Stimulated activated CD8-positive, alpha-beta memory T cell treated with anti-CD3 and anti-CD28 coated beads, Interleukin-7, amount 100 ng/mL, for 24 hours (primary cell): ENCODE data around the gene TSEN2.
"Not testable (repeated sequence)": the region's sequence is repeated elsewhere in the genome, so short reads cannot be mapped to it uniquely, and the experiment has no call there.

Experiments used
- DNase-seq: peaks from one replicate; pipeline ENCODE4 v3.0.0-alpha.2; 2020; ENCODE audit warnings: low read depth

The TSEN2 gene

DNA sequence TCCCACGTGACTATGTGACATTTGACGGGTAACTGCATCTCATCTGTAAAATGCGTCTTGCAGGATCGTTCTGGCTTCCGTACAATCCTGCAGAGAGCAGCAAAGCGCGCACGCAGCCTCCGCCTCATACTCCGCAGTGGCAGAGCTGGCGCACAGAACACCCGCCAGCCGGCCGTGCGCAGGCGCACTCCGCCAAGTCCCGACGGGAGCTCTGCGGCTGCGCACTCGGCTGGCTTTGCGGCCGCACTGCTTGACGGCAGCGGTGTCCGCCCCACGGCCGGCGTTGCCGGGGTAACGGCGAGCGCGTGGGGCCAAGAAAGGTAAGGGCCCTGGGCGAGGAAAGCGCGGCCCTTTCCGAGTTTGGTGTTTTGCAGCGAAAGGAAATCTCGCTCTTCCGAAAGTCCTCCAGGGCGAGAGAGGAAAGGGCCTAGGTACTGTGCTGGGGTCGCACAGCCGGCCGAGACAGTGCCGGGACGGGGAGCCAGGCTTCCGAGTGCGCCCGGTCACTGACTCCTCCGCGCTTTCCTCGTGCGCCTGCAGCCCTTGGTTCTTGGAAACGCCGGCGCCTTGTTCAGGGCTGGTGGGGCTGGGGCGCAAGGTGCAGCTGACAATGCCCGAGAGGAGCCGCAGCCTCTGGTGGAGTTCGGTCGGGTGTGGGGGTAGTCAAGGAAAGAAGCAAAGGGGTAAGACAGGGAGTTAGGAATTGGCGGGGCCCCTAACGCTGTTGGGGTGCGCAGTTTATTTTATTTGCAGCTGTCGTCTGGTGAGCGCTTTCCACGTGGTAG lies at the start of gene TSEN2:
TSEN2 (plus strand) TSS at position 283 of the 785 bp plus-strand sequence. CDS start 5,321 bp downstream, outside the sequence.
- DNase-seq = peak; percentile 89

DNA sequence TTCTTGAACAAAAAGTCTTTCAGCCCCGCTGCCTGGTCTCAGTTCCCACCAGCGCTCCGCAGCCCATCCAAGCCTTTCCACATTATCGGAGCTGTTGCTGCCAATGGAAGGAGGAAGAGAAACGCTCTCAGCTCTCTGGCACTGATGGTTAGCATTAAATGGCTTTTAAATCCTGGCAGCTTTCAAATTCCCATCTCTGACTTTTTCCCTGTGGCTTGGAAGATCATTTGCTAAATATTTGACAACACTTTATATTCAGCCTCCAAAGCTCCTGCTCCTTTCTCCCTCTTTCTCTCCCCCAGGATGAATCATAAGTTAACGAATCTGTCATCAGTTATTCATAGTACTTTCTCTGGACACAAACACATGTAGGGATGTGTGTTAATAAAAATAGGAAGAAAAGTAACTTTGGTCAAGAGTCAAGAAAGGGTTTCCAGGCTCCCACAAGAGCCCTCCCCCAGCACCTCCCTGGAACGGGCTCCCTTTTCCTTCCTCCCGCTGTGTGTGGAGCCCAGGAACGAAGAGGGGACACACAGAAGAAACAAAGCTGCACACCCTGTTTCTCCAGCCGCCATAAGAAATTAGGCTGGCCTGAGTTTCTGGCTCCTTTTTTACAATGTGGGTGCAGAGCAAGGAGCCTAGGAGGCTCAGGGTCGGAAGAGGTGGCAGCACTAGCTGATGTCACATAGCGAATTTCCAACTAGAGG lies 47.6 kb upstream of the TSEN2 start:
- DNase-seq = no peak

DNA sequence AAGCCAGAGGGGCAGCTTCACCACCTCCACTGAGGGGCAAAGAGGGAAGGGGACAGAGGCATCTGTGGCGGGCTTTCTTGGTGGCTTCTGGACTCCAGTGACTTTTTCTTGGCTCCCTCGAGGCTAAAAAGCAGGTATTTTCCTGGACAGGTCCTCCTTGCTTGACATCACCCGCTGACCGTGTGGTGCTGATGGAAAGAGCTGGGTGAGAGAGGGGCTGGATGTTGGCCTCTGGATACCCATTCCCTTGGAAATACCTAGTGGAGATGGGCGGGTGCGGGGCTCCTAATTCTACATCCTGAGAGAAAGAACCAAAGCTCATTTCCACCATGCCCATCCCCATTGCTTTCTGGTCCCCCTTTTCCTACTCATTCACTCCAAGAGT lies 47.1 kb upstream of the TSEN2 start:
- DNase-seq = no peak

DNA sequence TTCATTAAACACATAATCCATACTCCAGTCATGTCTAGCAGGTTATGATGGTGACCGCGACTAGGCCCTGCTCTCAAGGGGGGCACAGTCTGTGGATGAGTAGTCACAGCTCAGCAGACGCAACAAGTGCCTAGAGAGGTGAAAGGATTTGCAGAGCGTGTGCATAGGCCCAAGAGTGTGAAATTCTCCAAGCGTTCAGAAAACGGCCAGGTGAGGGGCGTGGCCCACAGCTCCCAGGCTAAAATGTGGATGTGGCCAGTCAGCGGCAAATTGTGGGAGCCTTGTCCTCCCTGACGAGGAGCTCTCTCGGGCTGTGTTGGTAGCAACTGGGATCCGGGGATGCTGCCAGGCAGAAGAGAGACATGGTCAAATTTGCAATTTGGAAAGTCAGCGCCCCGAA lies 46.4 kb upstream of the TSEN2 start:
- no peak for DNase-seq

DNA sequence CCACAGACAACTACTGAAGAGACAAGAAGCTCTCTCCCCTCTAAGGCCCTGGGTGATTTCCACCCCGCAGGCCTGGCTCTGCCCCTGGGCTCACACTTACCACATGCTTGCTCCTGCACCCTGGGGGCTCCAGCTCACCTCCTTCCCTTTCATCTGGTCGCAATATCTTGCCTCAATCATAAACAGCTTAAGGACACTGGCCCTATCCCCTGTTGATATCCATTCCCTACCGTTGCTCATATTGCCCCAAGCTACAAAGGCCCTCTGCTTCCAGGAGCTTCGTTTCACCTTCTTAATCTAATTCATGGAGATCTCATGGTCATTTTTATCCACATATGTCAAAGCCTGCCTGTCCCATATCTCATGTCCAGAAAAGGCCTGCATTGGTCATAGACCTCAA lies 46.0 kb upstream of the TSEN2 start:
- DNase-seq = no peak

DNA sequence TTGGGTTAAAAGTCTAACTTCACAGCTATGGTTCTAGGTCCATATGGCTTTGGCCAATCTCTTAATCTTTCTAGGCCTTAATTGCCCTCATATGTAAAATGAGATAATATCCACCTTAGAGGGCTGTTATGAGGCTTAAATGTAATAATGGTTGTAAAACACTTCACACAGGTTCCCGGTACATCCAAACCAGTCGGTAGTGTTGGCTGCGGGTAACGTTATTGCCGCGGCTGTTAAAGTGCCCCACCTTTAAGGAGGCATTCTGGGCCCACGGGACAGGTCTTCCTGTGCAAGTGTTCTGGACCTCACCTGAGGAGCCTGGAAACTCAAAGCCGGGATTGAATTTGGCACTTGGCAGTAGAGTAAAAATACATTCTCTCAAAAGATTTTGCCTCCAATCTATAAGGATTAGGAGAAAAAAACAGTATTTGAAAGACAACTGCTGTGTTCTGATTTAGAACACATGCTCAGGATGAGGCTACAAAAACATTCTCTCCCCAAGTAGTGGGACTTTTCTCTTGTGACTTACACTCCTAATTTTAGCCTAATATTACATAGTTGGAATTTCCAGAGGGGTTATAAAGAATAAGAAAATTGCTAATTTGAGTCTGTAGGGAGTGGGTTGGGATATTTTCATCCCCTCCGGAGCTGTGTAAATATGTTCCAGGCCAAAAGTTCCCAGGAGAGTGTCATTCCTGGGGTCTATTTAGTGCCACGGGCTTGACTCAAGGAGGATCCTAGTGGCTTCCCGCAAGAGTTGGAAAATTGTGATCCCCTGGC lies 44.9 kb upstream of the TSEN2 start:
- no peak for DNase-seq

DNA sequence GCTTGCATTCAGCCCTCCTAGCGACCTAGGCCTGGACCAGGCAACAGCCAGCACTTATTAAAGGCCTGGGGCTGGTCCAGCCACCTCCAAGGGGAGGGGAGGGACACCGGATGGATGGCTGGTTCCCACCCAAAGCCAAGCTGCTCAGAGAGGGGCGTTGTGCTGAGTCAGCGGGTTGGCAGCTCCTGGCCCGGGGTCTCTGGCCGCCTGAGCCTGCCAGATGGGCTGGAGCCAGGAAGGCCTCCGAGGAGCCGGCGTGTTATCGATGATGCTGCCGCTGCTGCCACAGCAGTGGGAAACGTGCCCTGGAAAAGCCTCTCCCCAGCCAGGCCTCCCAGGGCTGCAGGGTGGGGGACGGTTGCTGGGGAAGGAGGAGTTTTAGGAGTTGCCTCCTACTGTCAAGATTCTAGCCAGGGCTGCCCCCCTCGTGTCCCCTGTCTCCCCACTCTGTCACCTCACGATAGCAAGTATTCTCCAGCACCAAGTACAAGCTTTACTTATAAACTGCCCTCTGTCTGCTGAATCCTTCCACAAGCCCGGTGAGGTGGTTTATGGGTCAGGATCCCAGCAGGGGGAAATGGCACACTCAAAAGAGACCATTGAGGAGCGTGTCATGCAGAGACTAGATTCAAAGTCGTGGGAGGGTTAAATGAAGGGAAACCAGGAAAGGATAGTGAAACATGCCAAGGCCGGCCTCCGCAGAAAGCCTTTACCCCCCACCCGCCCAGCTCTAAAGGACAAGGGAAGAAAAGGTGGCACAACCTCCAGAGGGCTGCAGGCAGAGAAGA lies 43.2 kb upstream of the TSEN2 start:
- DNase-seq = no peak

DNA sequence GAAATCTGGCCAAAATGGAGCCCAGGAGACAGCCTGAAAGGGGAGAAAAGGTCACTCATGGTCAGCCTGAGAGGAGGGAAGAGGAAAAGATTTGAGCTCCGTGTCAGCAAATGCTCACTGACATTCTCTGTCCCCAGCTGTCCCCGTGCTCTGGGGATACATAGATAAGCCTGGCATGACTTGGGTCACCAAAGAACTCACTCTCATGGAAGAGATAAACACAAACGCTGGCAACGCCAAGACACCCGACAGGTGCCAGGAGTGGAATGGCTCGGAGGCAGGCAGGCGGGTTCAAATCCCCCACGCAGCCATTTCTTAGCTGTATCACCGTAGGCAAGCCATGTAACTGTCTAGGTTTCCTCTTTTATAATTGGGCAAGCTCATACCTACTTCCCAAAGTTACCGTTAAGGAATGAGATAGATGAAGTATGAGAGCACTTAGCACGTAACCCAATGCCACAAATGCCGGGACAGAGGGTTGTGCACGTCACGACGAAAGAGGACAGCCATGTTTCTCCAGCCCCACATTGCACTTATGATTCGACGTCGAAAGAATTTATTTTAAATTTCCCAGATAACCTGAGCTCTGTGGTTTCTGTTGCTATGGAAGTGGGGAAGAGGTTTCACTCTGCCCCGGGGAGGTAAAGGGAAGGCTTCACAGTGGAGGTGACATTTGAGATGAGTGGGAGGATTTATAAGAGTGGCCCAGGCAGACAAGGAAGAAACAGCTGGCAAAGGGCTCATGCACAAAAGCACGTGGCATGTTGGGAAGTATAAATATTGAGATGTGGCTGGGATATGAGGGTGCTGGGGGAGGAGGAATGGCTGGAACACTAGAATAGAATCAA lies 41.4 kb upstream of the TSEN2 start:
- DNase-seq = no peak

DNA sequence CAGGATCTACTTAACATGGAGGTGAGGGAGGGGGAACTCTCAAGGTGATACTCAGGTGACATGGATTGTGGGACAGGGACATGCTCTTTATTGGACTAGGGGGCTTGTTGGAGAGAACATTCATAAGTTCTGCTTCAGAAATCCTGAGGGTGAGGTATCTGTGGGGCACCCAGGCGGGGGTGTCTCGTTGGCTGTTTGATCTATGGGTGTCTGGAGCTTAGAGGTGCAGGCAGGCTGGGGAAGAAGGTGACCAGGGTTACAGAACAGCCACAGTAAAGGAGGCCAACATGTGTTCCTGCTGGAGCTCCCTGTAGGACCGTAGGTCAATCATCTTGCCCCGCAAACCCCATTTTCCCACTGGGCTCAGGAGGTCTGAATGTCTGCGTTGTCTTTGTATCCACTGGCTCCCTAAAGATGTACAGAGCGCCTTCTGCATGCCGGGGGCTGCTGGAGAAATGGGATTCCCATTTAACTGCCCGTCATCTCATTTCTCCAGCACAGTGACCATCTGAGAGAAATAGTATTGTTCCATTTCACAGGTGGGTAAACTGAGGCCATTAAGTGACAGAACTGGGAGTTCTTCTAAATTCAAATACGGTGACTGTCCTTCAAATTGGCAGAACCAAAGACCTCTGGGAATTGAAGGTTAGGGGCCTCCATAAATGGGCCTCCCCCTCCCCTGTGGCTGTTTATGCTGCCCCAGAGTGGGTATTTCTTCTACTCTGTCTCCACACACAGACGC lies 40.3 kb upstream of the TSEN2 start:
- no peak for DNase-seq

DNA sequence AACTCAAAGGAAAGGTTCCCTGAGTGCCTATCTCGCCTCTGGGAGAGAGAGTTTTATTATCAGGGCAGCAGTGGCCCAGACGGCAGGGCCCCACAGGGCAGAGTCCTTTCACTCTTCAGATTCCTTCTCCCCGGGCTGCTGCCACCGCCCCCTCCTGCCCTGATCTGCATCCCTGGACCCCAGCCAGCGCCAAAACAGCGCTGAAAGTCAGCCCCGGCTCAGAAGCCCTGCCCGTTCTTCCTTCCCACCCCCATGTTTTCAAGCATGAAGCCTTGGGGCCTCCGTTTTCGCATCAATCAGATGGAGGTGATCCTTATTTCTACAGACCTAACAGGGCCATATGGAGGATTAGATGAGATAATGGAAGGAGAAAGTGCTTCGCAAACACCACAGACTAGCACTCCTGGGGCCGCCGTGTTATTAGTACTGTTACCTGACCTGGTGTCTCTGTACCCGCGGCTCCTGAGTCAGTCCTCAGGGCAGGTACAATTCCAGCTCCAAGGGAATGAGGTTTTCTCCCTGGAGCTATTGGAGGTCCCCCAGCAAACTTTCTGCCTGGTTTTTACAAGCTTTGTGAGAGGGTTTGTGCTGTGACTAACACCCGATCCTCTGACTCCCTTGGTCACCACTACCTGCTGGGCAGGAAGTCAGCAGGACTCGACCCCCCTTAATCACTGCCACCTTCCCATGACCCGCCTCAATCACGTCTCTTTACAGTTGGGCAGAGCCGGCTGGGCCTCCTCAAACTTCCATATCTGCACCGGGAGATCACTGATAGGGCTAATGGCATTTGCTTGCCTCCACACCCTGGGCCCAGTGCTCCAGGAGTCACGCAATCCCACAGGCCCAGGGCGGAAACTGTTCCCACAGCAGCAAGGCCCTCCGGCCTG lies 39.5 kb upstream of the TSEN2 start:
- DNase-seq = no peak

DNA sequence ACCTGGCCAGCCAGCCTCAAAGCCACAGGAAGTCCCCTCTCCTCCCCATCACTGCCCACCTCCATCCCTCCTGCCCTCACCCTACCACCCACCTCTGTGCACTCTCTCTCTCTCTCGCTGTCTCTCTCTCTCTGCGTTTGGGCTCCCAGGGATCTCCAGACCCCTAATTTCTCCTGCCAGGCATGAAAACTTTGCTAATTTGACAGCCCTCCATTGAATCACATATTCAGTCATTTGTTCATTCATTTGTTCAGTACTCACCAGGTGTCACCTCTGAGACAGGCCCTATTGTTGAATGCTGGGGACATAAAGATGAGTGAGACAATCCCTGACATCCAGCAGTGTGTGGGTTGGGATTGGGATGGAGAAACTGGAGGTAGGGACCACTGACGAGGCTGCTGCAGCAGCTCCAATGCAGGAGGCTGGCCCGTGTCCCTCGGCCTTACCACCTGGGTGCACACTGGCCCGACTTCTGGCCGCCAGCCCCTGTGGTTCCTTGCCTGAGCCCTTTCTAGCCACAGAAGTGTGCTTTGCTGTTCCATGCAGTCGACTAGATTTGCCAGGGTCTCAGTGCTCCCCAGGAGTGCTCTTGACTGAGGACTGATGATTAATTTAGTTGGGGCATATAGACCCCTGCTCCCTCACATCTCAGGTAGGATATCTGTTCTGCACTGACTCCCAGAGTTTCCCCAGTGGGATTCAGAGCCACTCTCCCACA lies 38.6 kb upstream of the TSEN2 start:
- no peak for DNase-seq

DNA sequence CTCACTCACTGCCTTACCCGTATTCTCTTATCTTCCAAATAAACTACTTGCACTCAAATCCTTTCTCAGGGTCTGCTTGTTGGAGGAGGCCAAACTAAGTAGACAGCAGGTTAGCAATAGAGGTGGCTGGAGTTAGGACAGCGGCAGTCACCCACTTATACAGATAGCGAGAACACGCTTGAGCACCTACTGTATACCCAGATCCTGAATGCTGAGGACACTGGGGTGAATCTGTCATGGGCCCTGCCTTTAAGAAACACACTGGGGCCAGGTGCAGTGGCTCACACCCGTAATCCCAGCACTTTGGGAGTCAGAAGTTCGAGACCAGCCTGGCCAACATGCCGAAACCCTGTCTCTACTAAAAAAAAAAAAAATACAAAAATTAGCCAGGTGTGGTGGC lies 38.0 kb upstream of the TSEN2 start:
- DNase-seq = no peak

DNA sequence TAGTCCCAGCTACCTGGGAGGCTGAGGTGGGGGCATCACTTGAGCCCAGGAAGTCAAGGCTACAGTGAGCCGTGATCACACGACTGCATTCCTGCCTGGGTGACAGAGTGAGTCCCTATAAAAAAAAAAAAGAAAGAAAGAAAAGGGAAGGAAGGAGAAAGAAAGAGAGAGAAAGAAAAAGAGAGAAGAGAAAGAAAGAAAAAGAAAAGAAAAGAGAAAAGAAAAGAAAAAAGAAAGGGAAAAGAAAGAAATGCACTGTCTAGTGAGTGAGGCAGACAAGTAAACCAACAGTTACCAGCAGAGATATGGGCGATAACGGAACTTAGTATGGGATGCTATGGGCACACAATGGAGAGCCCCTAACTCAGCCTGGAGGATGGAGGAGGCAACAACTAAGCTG lies 37.2 kb upstream of the TSEN2 start:
- no peak for DNase-seq

DNA sequence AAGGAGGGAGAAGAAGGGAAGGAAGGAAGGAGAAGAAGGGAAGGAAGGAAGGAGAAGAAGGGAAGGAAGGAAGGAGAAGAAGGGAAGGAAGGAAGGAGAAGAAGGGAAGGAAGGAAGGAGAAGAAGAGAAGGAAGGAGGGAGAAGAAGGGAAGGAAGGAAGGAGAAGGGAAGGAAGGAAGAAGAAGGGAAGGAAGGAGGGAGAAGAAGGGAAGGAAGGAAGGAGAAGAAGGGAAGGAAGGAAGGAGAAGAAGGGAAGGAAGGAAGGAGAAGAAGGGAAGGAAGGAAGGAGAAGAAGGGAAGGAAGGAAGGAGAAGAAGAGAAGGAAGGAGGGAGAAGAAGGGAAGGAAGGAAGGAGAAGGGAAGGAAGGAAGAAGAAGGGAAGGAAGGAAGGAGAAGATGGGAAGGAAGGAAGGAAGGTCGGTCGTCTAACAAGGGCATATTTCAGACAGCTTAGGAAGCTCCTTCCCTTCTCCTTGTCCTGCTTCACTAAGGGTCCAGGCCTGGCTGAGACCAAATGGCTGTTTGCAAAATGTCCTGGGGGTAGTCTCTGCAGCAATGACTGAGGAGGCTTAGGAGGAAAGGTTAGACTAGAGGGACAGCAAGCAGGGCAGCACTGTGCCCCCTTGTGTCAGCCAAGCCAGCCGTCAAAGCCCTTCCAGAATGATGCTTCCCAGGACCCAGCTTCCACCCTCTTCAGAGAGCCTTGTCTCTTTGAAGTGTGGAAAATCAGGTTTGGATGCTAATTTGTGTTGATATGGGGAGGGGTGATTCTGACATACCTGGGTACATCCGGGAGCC lies 35.7 kb upstream of the TSEN2 start:
- DNase-seq = not testable (repeated sequence)

DNA sequence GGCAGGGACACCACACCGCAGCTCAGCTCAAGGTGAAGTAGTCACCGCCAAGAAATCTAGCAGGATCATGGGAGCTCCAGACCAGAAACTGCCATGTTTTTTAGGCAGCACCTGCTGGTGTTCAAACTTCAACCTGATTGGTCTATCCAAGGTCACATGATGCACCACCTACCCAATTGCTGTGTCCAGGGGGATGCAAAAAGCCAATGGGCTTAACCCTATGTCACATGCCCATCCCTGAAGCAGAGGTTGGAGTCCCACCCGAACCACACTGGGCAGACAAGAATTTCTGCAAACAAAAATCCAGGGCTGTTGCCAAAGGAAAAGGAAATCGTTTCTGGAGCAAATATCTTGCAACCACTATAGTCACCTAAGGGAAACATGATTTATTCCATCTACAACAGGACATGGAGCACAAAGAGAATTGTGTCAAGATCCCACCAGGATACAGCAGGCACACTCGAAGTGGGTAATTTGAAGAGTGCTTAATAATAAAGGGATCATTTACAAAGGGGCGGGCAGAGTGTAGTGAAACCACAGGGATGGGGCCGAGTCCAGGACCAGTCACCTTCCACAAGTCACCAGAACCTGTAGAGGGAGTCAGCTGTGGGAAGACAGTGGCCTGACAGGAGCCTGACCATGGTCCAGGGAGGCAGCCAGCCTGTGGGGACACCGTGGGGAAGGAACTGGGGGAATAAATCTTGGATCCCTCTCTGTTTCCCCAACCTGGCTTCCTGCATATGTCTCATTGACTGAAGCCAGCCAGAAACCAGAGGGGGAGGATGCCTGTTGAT lies 34.2 kb upstream of the TSEN2 start:
- DNase-seq = no peak

DNA sequence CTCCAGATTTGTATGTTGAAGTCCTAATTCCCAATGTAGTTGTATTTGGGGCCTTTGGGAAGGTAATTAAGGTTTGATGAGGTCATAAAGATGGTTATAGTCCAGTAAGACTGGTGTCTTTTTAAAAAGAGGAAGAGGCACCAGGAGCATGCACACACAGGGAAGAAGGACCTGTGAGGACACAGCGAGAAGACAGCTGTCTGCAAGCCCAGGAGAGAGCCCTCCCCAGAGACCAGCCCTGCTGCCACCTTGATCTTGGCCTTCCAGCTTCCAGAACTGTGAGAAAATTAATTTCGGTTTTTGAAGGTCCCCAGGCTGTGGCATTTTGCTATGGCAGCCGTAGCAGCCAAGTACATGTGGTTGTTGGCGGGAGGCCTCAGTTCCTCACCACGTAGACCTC lies 32.8 kb upstream of the TSEN2 start:
- DNase-seq = no peak

DNA sequence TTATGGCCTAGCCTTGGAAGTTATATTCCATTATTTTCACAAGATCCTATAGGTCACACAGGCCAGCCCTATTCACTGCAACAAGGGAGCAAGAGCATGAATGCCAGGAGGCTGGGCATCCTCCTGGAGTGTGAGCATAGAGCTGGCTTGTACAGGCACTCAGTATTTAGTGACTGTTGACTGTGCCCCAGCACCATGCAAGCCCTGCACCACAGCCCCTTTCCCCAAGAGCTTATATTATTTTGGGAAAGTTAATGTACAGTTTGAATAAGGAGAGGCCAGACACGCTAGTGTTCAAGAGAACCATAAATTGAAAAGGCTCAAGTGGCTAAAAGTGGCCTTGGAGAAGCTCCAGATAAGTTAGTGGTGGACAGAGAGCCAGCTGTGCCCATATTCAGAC lies 32.3 kb upstream of the TSEN2 start:
- DNase-seq = no peak
